Breast epithelium (tissue), 4 donors: Measurements from ENCODE around the gene USP46. TPM values are rescaled to one million over a fixed set of nuclear protein-coding genes. Genes with fewer than 3 reads are reported as not detected.

Experiments
- DNase-seq, 2 donors: peaks; one replicate each; pipeline ENCODE4 v3.0.0-alpha.2; 2019; ENCODE audit warnings: low spot score in 2 of 2
- H3K27ac ChIP-seq, 2 donors: fragments of 200-600 bp; sonication (generic) in 1 of 2; one replicate each; pipeline ENCODE4 v1.5.1; 2016 to 2019; ENCODE audit warnings: mild to moderate bottlenecking in 1 of 2
- H3K27me3 ChIP-seq, 2 donors: fragments of 200-600 bp; sonication (generic) in 1 of 2; one replicate each; pipeline versions ENCODE4 v1.5.1 to v1.6.0; 2017 to 2019; ENCODE audit warnings: control low read depth in 1 of 2, mild to moderate bottlenecking in 1 of 2
- H3K36me3 ChIP-seq: fragments of 200-600 bp; one replicate; pipeline ENCODE4 v1.5.1; 2019
- H3K4me1 ChIP-seq, 2 donors: fragments of 200-600 bp; sonication (generic); one replicate each; pipeline ENCODE4 v1.5.1; 2016 to 2019; ENCODE audit warnings: control low read depth in 1 of 2
- H3K4me3 ChIP-seq, 3 donors: fragments of 200-600 bp; sonication (generic); 1 replicate in 2 of 3; 2 replicates in 1 of 3; pipeline ENCODE4 v1.5.1; 2016 to 2019; ENCODE audit warnings: mild to moderate bottlenecking in 3 of 3, moderate library complexity in 2 of 3
- H3K9me3 ChIP-seq, 2 donors: fragments of 200-600 bp; sonication (generic) in 1 of 2; one replicate each; pipeline ENCODE4 v1.5.1; 2016 to 2019; ENCODE audit warnings: control low read depth in 1 of 2
- POLR2A ChIP-seq: fragments of 450-650 bp; IDR thresholded peaks from one replicate; pipeline ENCODE4 v1.6.1; 2016; ENCODE audit warnings: antibody characterized with exemption, mild to moderate bottlenecking, moderate library complexity
- POLR2AphosphoS5 ChIP-seq, 3 donors: sonication (generic); formaldehyde crosslinking; IDR thresholded peaks; one replicate each; pipeline ENCODE4 v1.6.1; 2017; ENCODE audit warnings: antibody characterized with exemption in 3 of 3
- intact Hi-C: fragments of 100-400 bp; cut with DNase I; formaldehyde crosslinking; loops from one replicate; pipeline ENCODE4 v1.15.1; 2023; ENCODE audit warnings: low total_unique reads
- total RNA-seq, 3 donors: library from RNA; depleted of rRNA; stranded (reverse); fragments of >200 nt; gene quantifications; one replicate each; pipeline ENCODE4 v1.1.0, GENCODE V29; 2016
- TF ChIP-seq, protein P1 (sequence below), 3 donors: fragments of 450-650 bp; IDR thresholded peaks; one replicate each; pipeline ENCODE4 v1.5.1; 2016 to 2017; ENCODE audit warnings: antibody characterized with exemption in 3 of 3, mild to moderate bottlenecking in 3 of 3, moderate library complexity in 3 of 3

The USP46 gene
- total RNA-seq, 3 donors from 2014 or later: 8.0 to 16.8 (median 14.1) TPM

DNA sequence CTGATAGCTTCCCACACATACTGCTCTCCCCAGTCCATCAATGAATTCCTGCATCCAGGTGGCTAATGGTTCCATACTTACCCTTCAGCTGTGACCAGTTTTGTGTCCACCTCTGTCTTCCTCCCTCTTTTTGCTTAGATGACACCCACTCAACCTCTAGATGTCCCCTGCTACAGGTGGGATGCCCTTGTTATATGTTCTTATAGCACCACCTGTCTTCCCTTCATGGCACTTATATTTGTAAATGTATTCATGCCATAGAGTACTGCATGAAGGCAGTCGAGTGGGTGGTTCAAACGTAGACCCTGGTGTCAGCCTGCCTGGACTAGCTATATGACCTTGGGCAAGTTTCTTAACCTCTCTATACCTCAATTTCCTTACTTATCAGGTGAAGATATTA is 6.5 kb upstream of the USP46 start:
- no peak overlapping the region for H3K4me3 ChIP-seq
- intact Hi-C loops: no loop called here
- H3K27me3 ChIP-seq: no peaks in the 10 kb centered on the region
- H3K9me3 ChIP-seq: no peaks in the 10 kb centered on the region
- H3K27ac ChIP-seq: no peak overlapping the region
- no peak for DNase-seq
- H3K36me3 ChIP-seq: no peaks in the 10 kb centered on the region
- no peaks in the 10 kb centered on the region for H3K4me1 ChIP-seq
- TF ChIP-seq, protein P1, sequence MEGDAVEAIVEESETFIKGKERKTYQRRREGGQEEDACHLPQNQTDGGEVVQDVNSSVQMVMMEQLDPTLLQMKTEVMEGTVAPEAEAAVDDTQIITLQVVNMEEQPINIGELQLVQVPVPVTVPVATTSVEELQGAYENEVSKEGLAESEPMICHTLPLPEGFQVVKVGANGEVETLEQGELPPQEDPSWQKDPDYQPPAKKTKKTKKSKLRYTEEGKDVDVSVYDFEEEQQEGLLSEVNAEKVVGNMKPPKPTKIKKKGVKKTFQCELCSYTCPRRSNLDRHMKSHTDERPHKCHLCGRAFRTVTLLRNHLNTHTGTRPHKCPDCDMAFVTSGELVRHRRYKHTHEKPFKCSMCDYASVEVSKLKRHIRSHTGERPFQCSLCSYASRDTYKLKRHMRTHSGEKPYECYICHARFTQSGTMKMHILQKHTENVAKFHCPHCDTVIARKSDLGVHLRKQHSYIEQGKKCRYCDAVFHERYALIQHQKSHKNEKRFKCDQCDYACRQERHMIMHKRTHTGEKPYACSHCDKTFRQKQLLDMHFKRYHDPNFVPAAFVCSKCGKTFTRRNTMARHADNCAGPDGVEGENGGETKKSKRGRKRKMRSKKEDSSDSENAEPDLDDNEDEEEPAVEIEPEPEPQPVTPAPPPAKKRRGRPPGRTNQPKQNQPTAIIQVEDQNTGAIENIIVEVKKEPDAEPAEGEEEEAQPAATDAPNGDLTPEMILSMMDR (IDR thresholded peaks at IDR 0.05): no peak
- no peak for TF ChIP-seq POLR2AphosphoS5 (IDR thresholded peaks at IDR 0.05)
- no peak for TF ChIP-seq POLR2A

DNA sequence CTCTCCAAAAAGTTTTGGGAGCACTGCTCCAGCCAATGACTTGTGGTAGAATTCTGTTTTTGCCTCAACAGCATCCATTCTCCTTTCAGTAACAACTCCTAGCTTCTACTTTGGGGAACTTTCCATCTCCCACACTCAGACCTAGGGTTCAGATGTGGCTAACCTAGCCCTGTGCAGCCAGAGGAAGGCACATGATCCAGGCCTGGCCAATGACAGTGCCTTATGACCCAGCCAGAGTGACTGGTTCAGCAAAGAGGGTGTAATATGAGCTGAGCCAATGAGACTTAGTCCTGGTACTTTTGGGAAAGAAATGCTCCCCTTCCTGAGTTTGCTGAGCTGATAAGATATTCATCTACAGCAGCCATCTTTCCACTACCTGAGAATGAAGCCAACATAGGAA is 5.4 kb upstream of the USP46 start:
- H3K27ac ChIP-seq: no peak overlapping the region
- intact Hi-C loops: no loop called here
- no peaks in the 10 kb centered on the region for H3K4me1 ChIP-seq
- H3K36me3 ChIP-seq: no peaks in the 10 kb centered on the region
- DNase-seq: no peak
- H3K4me3 ChIP-seq: no peak overlapping the region
- no peaks in the 10 kb centered on the region for H3K27me3 ChIP-seq
- H3K9me3 ChIP-seq: no peaks in the 10 kb centered on the region
- TF ChIP-seq, protein P1 (IDR thresholded peaks at IDR 0.05): no peak
- no peak for TF ChIP-seq POLR2AphosphoS5 (IDR thresholded peaks at IDR 0.05)
- TF ChIP-seq POLR2A: no peak

DNA sequence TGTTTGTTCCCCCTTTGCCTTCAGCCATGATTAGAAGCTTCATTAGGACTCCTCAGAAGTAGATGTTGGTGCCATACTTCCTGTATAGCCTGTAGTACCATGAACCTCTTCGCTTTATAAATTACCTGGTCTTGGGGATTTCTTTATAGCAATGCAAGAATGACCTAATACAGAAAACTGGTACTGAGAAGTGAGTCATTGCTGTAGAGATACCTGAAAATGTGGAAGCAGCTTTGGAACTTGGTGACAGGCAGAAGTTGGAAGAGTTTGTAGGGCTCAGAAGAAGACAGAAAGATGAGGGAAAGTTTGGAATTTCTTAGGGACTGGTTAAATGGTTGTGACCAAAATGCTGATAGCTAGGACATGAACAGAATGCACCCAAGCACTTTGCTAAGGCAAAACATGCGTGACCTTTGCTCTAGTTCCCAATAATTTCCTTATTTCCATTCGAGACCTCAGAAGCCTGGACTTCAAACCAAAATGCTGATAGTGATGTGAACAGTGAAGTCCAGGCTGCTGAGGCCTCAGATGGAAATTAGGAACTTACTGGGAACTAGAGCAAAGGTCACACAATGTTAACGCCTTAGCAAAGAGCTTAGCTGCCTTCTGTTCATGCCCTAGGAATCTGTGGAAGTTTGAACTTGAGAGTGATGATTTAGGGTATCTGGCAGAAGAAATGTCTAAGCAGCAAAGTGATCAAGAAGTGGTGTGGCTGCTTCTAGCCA is 3.0 kb upstream of the USP46 start:
- no peak for DNase-seq
- no peaks in the 10 kb centered on the region for H3K36me3 ChIP-seq
- no peaks in the 10 kb centered on the region for H3K9me3 ChIP-seq
- TF ChIP-seq POLR2A (no peak), POLR2AphosphoS5 (IDR thresholded peaks at IDR 0.05) (no peak)
- TF ChIP-seq, protein P1 (IDR thresholded peaks at IDR 0.05): no peak
- no peaks in the 10 kb centered on the region for H3K4me1 ChIP-seq
- no peaks in the 10 kb centered on the region for H3K27me3 ChIP-seq
- no peak overlapping the region for H3K4me3 ChIP-seq
- no peak overlapping the region for H3K27ac ChIP-seq
- intact Hi-C loops: no loop called here

DNA sequence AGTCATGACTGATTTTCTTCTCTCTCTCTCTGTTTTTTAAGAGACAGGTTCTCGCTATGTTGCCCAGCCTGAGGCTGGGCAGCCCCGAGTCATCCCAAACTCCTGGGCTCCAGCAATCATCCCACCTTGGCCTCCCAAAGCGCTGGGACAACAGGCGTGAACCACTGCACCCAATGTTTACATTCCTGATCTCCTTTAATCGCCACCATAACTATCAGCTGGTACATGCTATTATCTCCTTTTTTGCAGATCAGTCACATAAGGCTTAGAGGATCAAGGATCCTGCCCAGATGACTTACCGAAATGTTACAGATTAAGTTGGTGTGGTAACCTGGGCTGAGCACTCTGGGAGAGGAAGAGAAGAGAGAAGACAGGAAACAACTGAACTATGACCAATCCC is 1.5 kb upstream of the USP46 start:
- no peaks in the 10 kb centered on the region for H3K4me1 ChIP-seq
- no peak overlapping the region for H3K27ac ChIP-seq
- no peaks in the 10 kb centered on the region for H3K27me3 ChIP-seq
- H3K4me3 ChIP-seq: no peak overlapping the region
- H3K9me3 ChIP-seq: no peaks in the 10 kb centered on the region
- no peaks in the 10 kb centered on the region for H3K36me3 ChIP-seq
- DNase-seq: no peak
- intact Hi-C loops: no loop called here
- TF ChIP-seq POLR2AphosphoS5 (IDR thresholded peaks at IDR 0.05) (no peak), POLR2A (no peak)
- TF ChIP-seq, protein P1 (IDR thresholded peaks at IDR 0.05): no peak

DNA sequence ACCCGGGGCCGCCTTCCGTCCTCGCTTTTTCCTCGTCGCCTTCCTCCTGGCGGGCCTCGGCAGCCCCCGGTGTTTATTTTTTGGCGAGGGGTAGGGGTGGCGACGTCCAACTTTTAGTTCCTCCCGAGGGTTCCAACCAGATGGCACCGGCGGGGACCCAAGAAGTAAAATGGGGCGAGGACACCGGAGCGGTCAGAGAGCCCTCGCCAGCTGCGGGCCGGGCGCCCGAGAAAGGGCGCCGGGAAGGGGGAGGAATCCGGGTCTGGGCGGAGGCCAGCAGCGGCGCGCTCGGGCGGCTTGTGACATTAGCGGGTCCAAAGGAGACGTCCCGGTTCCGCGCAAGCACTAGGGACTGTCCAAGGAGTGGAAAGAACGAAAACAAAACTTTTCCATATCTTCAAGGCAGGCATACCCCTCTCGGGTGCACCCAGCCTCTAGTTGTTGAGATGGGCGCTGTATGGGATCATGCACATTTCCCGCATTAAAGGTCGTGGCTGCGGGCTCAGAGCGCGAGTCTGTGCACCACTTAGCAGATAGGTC is 691 bp upstream of the USP46 start:
- Histone ChIP-seq H3K4me3 (peak overlapping the region; percentile 77 to 92 (median 86)), H3K27me3 (no peaks in the 10 kb centered on the region), H3K4me1 (peaks cover 0 to 3% of the 10 kb centered on the region in 2 donors), H3K9me3 (no peaks in the 10 kb centered on the region), H3K36me3 (no peaks in the 10 kb centered on the region), H3K27ac (peak overlapping the region; percentile 95 to 96)
- DNase-seq: peak; percentile 26 to 55
- intact Hi-C loops: no loop called here
- TF ChIP-seq, protein P1 (IDR thresholded peaks at IDR 0.05): no peak
- TF ChIP-seq POLR2A: no peak
- peak in 1 of 3 donors; percentile 24 for TF ChIP-seq POLR2AphosphoS5 (IDR thresholded peaks at IDR 0.05)
